AML-193 (cell line): ENCODE results near the gene PIH1D2.
A peak's percentile ranks its signal among the peaks of the same experiment; 100 is the strongest.
"Not testable (repeated sequence)": the region's sequence is repeated elsewhere in the genome, so short reads cannot be mapped to it uniquely, and the experiment has no call there.

Experiments
- DNase-seq, 2 experiments: peaks; one replicate each; lab custom pipeline; 2025; lab: John Stamatoyannopoulos, UW

The PIH1D2 gene

GRCh38 chr11:112073941-112074811, at the start of gene PIH1D2, which contains the start of gene NKAPD1:
TSS of gene PIH1D2 (minus strand) at chr11:112074017. CDS start at chr11:112073174, 843 bp downstream.
TSS of gene NKAPD1 (plus strand) at chr11:112074299. CDS start at chr11:112075575, 1,276 bp downstream.
- DNase-seq, result peak; percentile 67 to 76

- no peak for DNase-seq
Measured at GRCh38 chr11:112123129-112123528, 49.3 kb upstream of the PIH1D2 start.

GRCh38 chr11:112121981-112122615, 48.3 kb upstream of the PIH1D2 start:
- DNase-seq, result no peak

- DNase-seq, result no peak
Measured at GRCh38 chr11:112118176-112118575, 44.4 kb upstream of the PIH1D2 start.

- DNase-seq, result no peak
Measured at GRCh38 chr11:112115386-112115785, 41.6 kb upstream of the PIH1D2 start.

- no peak for DNase-seq
Measured at GRCh38 chr11:112114460-112114859, 40.6 kb upstream of the PIH1D2 start.

GRCh38 chr11:112113539-112114457, 40.0 kb upstream of the PIH1D2 start:
- DNase-seq, result peak; percentile 65 to 70

GRCh38 chr11:112106070-112106469, 32.3 kb upstream of the PIH1D2 start:
- no peak for DNase-seq

- peak; percentile 24 to 50 for DNase-seq
Measured at GRCh38 chr11:112103446-112103845, 29.6 kb upstream of the PIH1D2 start.

- DNase-seq, result no peak
Measured at GRCh38 chr11:112100462-112100861, 26.6 kb upstream of the PIH1D2 start.

- DNase-seq, result no peak
Measured at GRCh38 chr11:112097734-112098528, 24.1 kb upstream of the PIH1D2 start.

GRCh38 chr11:112096194-112096593, 22.4 kb upstream of the PIH1D2 start:
- DNase-seq, result no peak

GRCh38 chr11:112095302-112095701, 21.5 kb upstream of the PIH1D2 start:
- DNase-seq, result not testable (repeated sequence)

GRCh38 chr11:112087212-112087611, 13.4 kb upstream of the PIH1D2 start:
- DNase-seq, result no peak

GRCh38 chr11:112086422-112087191, 12.8 kb upstream of the PIH1D2 start, which contains the start of the genes SDHD and TIMM8B:
TSS of gene SDHD (plus strand) at chr11:112086873. CDS start at chr11:112086908, 35 bp downstream.
TSS of gene TIMM8B (minus strand) at chr11:112086756. CDS start at chr11:112086723, 33 bp downstream.
- peak; percentile 95 to 96 for DNase-seq

- DNase-seq, result peak; percentile 3 to 11
Measured at GRCh38 chr11:112085822-112086421, 12.1 kb upstream of the PIH1D2 start.

GRCh38 chr11:112082729-112083128, 8.9 kb upstream of the PIH1D2 start:
- DNase-seq, result no peak

GRCh38 chr11:112062923-112063322, 10.9 kb downstream of the PIH1D2 start:
- no peak for DNase-seq

- no peak for DNase-seq
Measured at GRCh38 chr11:112058103-112058502, 15.7 kb downstream of the PIH1D2 start.

- DNase-seq, result no peak
Measured at GRCh38 chr11:112057170-112057569, 16.6 kb downstream of the PIH1D2 start.
